A673 (cell line): Measurements from ENCODE around the gene INAVA. TPM values are rescaled to one million over a fixed set of nuclear protein-coding genes. Genes with fewer than 3 reads are reported as not detected.
A peak's percentile ranks its signal among the peaks of the same experiment; 100 is the strongest.

Experiments used
- BruUV-seq: library from RNA; stranded (reverse); fragments of 400-500 nt; replicated peaks from 2 replicates; lab custom pipeline; 2021; lab: Mats Ljungman, UMichigan
- CTCF ChIA-PET: fragments of 300-600 bp; sonication (Branson Sonifier 250); formaldehyde crosslinking; loops from one replicate; lab custom pipeline; 2022; ENCODE audit warnings: antibody characterized with exemption; lab: Charles Lee
- POLR2A ChIA-PET: fragments of 300-600 bp; sonication (Branson Sonifier 250); formaldehyde crosslinking; loops from one replicate; lab custom pipeline; 2022; ENCODE audit warnings: antibody characterized with exemption; ENCODE audit not compliant: low non-redundant PET; lab: Charles Lee
- DNase-seq: peaks from one replicate; pipeline ENCODE4 v3.0.0-alpha.2; 2015; ENCODE audit warnings: low spot score
- H3K27ac ChIP-seq: fragments of 200-600 bp; sonication (generic); 2 replicates; pipeline ENCODE4 v1.5.1; 2016; ENCODE audit warnings: mixed run types, low read depth, mild to moderate bottlenecking, mixed read lengths, antibody characterized with exemption, low read length; ENCODE audit not compliant: poor library complexity, severe bottlenecking
- H3K27me3 ChIP-seq: fragments of 200-600 bp; sonication (generic); replicated peaks from 2 replicates; pipeline ENCODE4 v1.6.1; 2017; ENCODE audit warnings: mixed run types, low read depth, mild to moderate bottlenecking, mixed read lengths, antibody characterized with exemption, low read length; ENCODE audit not compliant: insufficient read depth, poor library complexity
- H3K36me3 ChIP-seq: fragments of 200-600 bp; sonication (generic); 2 replicates; pipeline ENCODE4 v1.6.1; 2016; ENCODE audit warnings: mixed run types, mild to moderate bottlenecking, mixed read lengths, antibody characterized with exemption, low read length; ENCODE audit not compliant: insufficient read depth, poor library complexity, severe bottlenecking
- H3K4me1 ChIP-seq: fragments of 200-600 bp; sonication (generic); 2 replicates; pipeline ENCODE4 v1.6.1; 2017; ENCODE audit warnings: mixed run types, mild to moderate bottlenecking, mixed read lengths, antibody characterized with exemption, low read length; ENCODE audit not compliant: insufficient read depth, poor library complexity, severe bottlenecking
- H3K4me3 ChIP-seq: fragments of 200-600 bp; sonication (generic); 2 replicates; pipeline ENCODE4 v1.5.1; 2016; ENCODE audit warnings: low read depth, mixed run types, mild to moderate bottlenecking, mixed read lengths, low read length; ENCODE audit not compliant: poor library complexity, severe bottlenecking
- H3K9me3 ChIP-seq: fragments of 200-600 bp; sonication (generic); 2 replicates; pipeline ENCODE4 v1.6.1; 2016; ENCODE audit warnings: mixed run types, low read depth, mild to moderate bottlenecking, mixed read lengths, antibody characterized with exemption, low read length; ENCODE audit not compliant: poor library complexity, severe bottlenecking
- EZH2 ChIP-seq: fragments of 200-600 bp; sonication (generic); IDR thresholded peaks from 2 replicates; pipeline ENCODE4 v1.6.1; 2017; ENCODE audit warnings: borderline replicate concordance, low read depth, mild to moderate bottlenecking, mixed read lengths, antibody characterized with exemption, low read length; ENCODE audit not compliant: poor library complexity, severe bottlenecking
- intact Hi-C: fragments of 100-400 bp; cut with micrococcal nuclease; formaldehyde crosslinking; loops from one replicate; pipeline ENCODE4 v1.10.0; 2022; ENCODE audit not compliant: unreplicated experiment
- total RNA-seq: library from RNA; stranded (reverse); gene quantifications from 2 replicates; pipeline ENCODE4 v1.2.3, GENCODE V29; 2021
- TF ChIP-seq, protein P1 (sequence below): fragments of 300-800, 200-600 bp; sonication (generic); conservative IDR thresholded peaks from 2 replicates; pipeline ENCODE4 v1.5.1; 2017; ENCODE audit warnings: low read depth, mild to moderate bottlenecking, antibody characterized with exemption, low read length, moderate library complexity, mixed read lengths

The INAVA gene
- total RNA-seq, 1 experiment from 2014 or later, result 0.45 TPM

DNA sequence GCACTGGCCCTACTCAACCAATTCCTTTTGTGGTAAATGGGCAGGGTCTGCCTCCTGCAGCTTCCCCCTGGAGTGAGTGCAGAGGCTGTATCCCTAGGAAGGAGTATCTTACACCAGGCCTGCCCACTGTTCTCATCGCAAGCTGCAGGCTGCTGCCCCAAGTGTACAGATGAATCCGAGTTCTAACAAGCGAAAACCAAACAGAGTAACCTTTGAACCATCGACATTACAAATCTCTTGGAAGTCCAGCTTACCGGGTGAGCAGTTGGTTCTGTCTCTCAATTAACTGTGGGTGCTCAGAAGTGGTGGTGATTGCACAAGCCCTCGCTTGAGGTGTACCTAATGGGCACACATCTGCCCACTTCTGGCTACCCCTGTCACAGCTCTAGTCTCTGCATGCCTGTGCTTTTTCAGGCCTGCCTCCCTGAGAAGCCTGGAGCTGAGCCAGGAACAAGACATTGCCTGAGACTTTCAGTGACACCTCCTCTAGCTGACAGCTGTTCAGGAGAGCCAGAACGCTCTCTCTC is 22.7 kb downstream of the INAVA start:
- TF ChIP-seq, protein P1, sequence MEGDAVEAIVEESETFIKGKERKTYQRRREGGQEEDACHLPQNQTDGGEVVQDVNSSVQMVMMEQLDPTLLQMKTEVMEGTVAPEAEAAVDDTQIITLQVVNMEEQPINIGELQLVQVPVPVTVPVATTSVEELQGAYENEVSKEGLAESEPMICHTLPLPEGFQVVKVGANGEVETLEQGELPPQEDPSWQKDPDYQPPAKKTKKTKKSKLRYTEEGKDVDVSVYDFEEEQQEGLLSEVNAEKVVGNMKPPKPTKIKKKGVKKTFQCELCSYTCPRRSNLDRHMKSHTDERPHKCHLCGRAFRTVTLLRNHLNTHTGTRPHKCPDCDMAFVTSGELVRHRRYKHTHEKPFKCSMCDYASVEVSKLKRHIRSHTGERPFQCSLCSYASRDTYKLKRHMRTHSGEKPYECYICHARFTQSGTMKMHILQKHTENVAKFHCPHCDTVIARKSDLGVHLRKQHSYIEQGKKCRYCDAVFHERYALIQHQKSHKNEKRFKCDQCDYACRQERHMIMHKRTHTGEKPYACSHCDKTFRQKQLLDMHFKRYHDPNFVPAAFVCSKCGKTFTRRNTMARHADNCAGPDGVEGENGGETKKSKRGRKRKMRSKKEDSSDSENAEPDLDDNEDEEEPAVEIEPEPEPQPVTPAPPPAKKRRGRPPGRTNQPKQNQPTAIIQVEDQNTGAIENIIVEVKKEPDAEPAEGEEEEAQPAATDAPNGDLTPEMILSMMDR, result no peak
- no peak for TF ChIP-seq EZH2
- no peaks in the 10 kb centered on the region for H3K9me3 ChIP-seq
- BruUV-seq, result no TSS peak
- no peak overlapping the region for H3K27ac ChIP-seq
- H3K4me3 ChIP-seq, result no peak overlapping the region
- ChIA-PET CTCF (no interaction called here), POLR2A (no interaction called here)
- no peaks in the 10 kb centered on the region for H3K4me1 ChIP-seq
- intact Hi-C loops, result no loop called here
- DNase-seq, result peak; percentile 37
- H3K36me3 ChIP-seq, result no peaks in the 10 kb centered on the region
- H3K27me3 ChIP-seq, result no peaks in the 10 kb centered on the region

DNA sequence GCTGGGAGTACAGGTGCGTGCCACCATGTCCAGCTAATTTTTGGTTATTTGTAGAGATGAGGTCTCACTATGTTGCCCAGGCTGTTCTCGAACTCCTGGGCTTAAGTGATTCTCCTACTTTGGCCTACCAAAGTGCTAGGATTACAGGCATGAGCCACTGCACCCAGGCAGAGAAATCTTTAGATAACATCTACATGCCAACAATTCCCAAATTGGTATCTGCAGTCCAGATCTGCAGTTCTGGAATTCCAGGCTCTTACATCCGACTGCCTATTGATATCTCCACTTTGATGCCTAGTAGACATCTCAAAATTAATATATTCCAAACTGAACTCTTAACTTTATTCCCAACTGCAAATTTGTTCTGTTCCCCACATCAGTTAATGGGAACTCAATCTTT is 23.3 kb downstream of the INAVA start:
- DNase-seq, result no peak
- Histone ChIP-seq H3K9me3 (no peaks in the 10 kb centered on the region), H3K27me3 (no peaks in the 10 kb centered on the region), H3K4me3 (no peak overlapping the region), H3K4me1 (no peaks in the 10 kb centered on the region), H3K36me3 (no peaks in the 10 kb centered on the region), H3K27ac (no peak overlapping the region)
- intact Hi-C loops, result no loop called here
- ChIA-PET POLR2A (no interaction called here), CTCF (no interaction called here)
- BruUV-seq, result no TSS peak
- TF ChIP-seq, protein P1, result no peak
- no peak for TF ChIP-seq EZH2

GRCh38 chr1:200919386-200919785 is 24.7 kb downstream of the INAVA start:
- H3K4me1 ChIP-seq, result no peaks in the 10 kb centered on the region
- CTCF ChIA-PET, result no interaction called here
- intact Hi-C loops, result no loop called here
- TF ChIP-seq EZH2, result no peak
- TF ChIP-seq, protein P1, result no peak
- BruUV-seq, result no TSS peak
- no peaks in the 10 kb centered on the region for H3K36me3 ChIP-seq
- no peaks in the 10 kb centered on the region for H3K27me3 ChIP-seq
- no peak overlapping the region for H3K27ac ChIP-seq
- no peak for DNase-seq
- POLR2A ChIA-PET, result no interaction called here
- no peak overlapping the region for H3K4me3 ChIP-seq
- H3K9me3 ChIP-seq, result no peaks in the 10 kb centered on the region
